SKM-1 treated with dmso at 0.1 percent for 144 hours (cell line): Measurements from ENCODE around the gene SYT9.
A peak's percentile ranks its signal among the peaks of the same experiment; 100 is the strongest.

ENCODE experiments used
- DNase-seq: peaks from one replicate; lab custom pipeline; 2025; ENCODE audit not compliant: unreplicated experiment; lab: John Stamatoyannopoulos, UW

SYT9 gene

GRCh38 chr11:7422544-7423331, 171.0 kb downstream of the SYT9 start:
- DNase-seq, result no peak

GRCh38 chr11:7423946-7424345, 172.2 kb downstream of the SYT9 start:
- DNase-seq, result no peak

GRCh38 chr11:7427733-7428132, 176.0 kb downstream of the SYT9 start:
- no peak for DNase-seq

GRCh38 chr11:7428196-7428595, 176.5 kb downstream of the SYT9 start:
- no peak for DNase-seq

- DNase-seq, result no peak
Measured at GRCh38 chr11:7430496-7430895, 178.8 kb downstream of the SYT9 start.

- no peak for DNase-seq
Measured at GRCh38 chr11:7435176-7435575, 183.5 kb downstream of the SYT9 start.

GRCh38 chr11:7436146-7436545, 184.4 kb downstream of the SYT9 start:
- DNase-seq, result no peak

- DNase-seq, result peak; percentile 85
Measured at GRCh38 chr11:7436657-7437056, 185.0 kb downstream of the SYT9 start.

GRCh38 chr11:7437696-7438095, 186.0 kb downstream of the SYT9 start:
- DNase-seq, result no peak

- DNase-seq, result no peak
Measured at GRCh38 chr11:7439746-7440320, 188.1 kb downstream of the SYT9 start.

- peak; percentile 41 for DNase-seq
Measured at GRCh38 chr11:7442588-7443215, 191.0 kb downstream of the SYT9 start.

GRCh38 chr11:7444091-7444981, 192.6 kb downstream of the SYT9 start:
- DNase-seq, result no peak

- DNase-seq, result no peak
Measured at GRCh38 chr11:7445564-7445963, 193.9 kb downstream of the SYT9 start.

GRCh38 chr11:7448201-7448600, 196.5 kb downstream of the SYT9 start:
- no peak for DNase-seq

GRCh38 chr11:7449211-7449840, 197.6 kb downstream of the SYT9 start:
- peak; percentile 70 for DNase-seq

- no peak for DNase-seq
Measured at GRCh38 chr11:7449841-7450214, 198.1 kb downstream of the SYT9 start.

GRCh38 chr11:7450836-7451235, 199.1 kb downstream of the SYT9 start:
- DNase-seq, result no peak

- no peak for DNase-seq
Measured at GRCh38 chr11:7451520-7451919, 199.8 kb downstream of the SYT9 start.

GRCh38 chr11:7451952-7452494, 200.3 kb downstream of the SYT9 start:
- no peak for DNase-seq

GRCh38 chr11:7454854-7455253, 203.2 kb downstream of the SYT9 start:
- DNase-seq, result no peak

GRCh38 chr11:7457211-7457610, 205.5 kb downstream of the SYT9 start:
- no peak for DNase-seq
